Spleen (tissue), 7 donors: ENCODE results near the gene ATL1.

Experiments
- CTCF ChIP-seq, 11 experiments: fragments of 200-600 bp in 7 of 11; fragments of 450-650 bp in 4 of 11; sonication (generic) in 4 of 11; IDR thresholded peaks in 8 of 11; conservative IDR thresholded peaks in 3 of 11; 1 replicate in 7 of 11; 2 replicates in 4 of 11; pipeline versions ENCODE4 v1.4.0 to v1.8.0; 2016 to 2021; ENCODE audit warnings: antibody characterized with exemption in 11 of 11, inconsistent platforms in 4 of 11, mild to moderate bottlenecking in 1 of 11
- POLR2AphosphoS5 ChIP-seq, 3 donors: sonication (generic); formaldehyde crosslinking; IDR thresholded peaks; one replicate each; pipeline ENCODE4 v1.5.1; 2017; ENCODE audit warnings: antibody characterized with exemption in 3 of 3
- donor health status: DM: no; HTN: no; CAD: no; lungs with moderate emphysema.
- donor health status: DM: no; HTN: no; CAD: no.
- donor health status: DM: no; HTN: no; CAD: no.

- TF ChIP-seq CTCF (IDR thresholded peaks at IDR 0.05 in 8 of 11, conservative IDR thresholded peaks at IDR 0.05 in 3 of 11) (no peak), POLR2AphosphoS5 (IDR thresholded peaks at IDR 0.05) (no peak)
These were observed 20.9 kb upstream of the ATL1 start for GRCh38 chr14:50539051-50539450.
